H1 (cell line): Measurements from ENCODE around the gene SPTBN4. TPM values are rescaled to one million over a fixed set of nuclear protein-coding genes. Genes with fewer than 3 reads are reported as not detected.

Experiments
- CTCF ChIA-PET: fragments of 300-600 bp; sonication (Branson Sonifier 250); formaldehyde crosslinking; loops from one replicate; lab custom pipeline; 2021; ENCODE audit not compliant: partially characterized antibody; lab: Charles Lee
- POLR2A ChIA-PET: fragments of 300-600 bp; sonication (Branson Sonifier 250); formaldehyde crosslinking; loops from one replicate; lab custom pipeline; 2021; ENCODE audit warnings: inconsistent platforms; ENCODE audit not compliant: partially characterized antibody; lab: Charles Lee
- DNase-seq, 2 experiments: peaks; one replicate each; pipeline versions ENCODE4 v3.0.0 to v3.0.0-alpha.2; 2010 to 2022; ENCODE audit warnings: low spot score in 2 of 2, low read depth in 1 of 2, mixed read lengths in 1 of 2
- FAIRE-seq: peaks from 2 replicates; lab custom pipeline; 2011; peaks lifted over from hg19 to GRCh38; lab: Jason Lieb, UNC
- H2AFZ ChIP-seq: 2 replicates; pipeline ENCODE4 v1.8.1; 2012; ENCODE audit warnings: low read length, inconsistent platforms
- H2AK5ac ChIP-seq: 2 replicates; pipeline ENCODE4 v1.6.1; 2013; ENCODE audit warnings: low read depth, low read length
- H2BK120ac ChIP-seq: replicated peaks from 2 replicates; pipeline ENCODE3; 2013; ENCODE audit warnings: low read depth, low read length, inconsistent platforms
- H2BK12ac ChIP-seq: 2 replicates; pipeline ENCODE4 v1.6.1; 2013; ENCODE audit warnings: low read depth, low read length
- H2BK15ac ChIP-seq: 2 replicates; pipeline ENCODE4 v1.6.1; 2013; ENCODE audit warnings: low read length
- H2BK20ac ChIP-seq: 2 replicates; pipeline ENCODE4 v1.6.1; 2013; ENCODE audit warnings: low read length
- H2BK5ac ChIP-seq: 2 replicates; pipeline ENCODE4 v1.6.1; 2013; ENCODE audit warnings: low read depth, low read length
- H3K14ac ChIP-seq: 2 replicates; pipeline ENCODE4 v1.6.1; 2013; ENCODE audit warnings: inconsistent platforms; ENCODE audit not compliant: insufficient read length
- H3K18ac ChIP-seq: 2 replicates; pipeline ENCODE4 v1.6.1; 2013; ENCODE audit warnings: low read length; ENCODE audit errors: extremely low read depth
- H3K23ac ChIP-seq: 2 replicates; pipeline ENCODE4 v1.6.1; 2013; ENCODE audit warnings: inconsistent platforms; ENCODE audit not compliant: insufficient read length
- H3K23me2 ChIP-seq: 2 replicates; pipeline ENCODE4 v1.6.1; 2013; ENCODE audit warnings: low read depth, low read length
- H3K27ac ChIP-seq: 2 replicates; pipeline ENCODE4 v1.6.1; 2011; ENCODE audit warnings: low read depth, low read length, inconsistent platforms
- H3K27me3 ChIP-seq, 4 experiments: replicated peaks in 1 of 4; 1 replicate in 1 of 4; 2 replicates in 3 of 4; pipeline versions ENCODE4 v1.6.1 to v1.8.1; 2011 to 2013; ENCODE audit warnings: low read length in 3 of 4, mild to moderate bottlenecking in 3 of 4, inconsistent platforms in 2 of 4, mixed read lengths in 2 of 4, moderate library complexity in 1 of 4; ENCODE audit not compliant: control insufficient read depth in 3 of 4, insufficient read depth in 3 of 4; ENCODE audit errors: extremely low read depth in 1 of 4
- H3K36me3 ChIP-seq, 4 experiments: 2 replicates each; pipeline versions ENCODE4 v1.6.1 to v1.8.1; 2011 to 2013; ENCODE audit warnings: mild to moderate bottlenecking in 4 of 4, low read length in 3 of 4, moderate library complexity in 2 of 4, control low read depth in 1 of 4, inconsistent platforms in 1 of 4; ENCODE audit not compliant: insufficient read depth in 4 of 4, control insufficient read depth in 2 of 4
- H3K4ac ChIP-seq: replicated peaks from 2 replicates; pipeline ENCODE3; 2013; ENCODE audit warnings: low read length, low read depth, mixed read lengths, inconsistent platforms; ENCODE audit not compliant: insufficient read length
- H3K4me1 ChIP-seq, 4 experiments: replicated peaks in 1 of 4; 1 replicate in 1 of 4; 2 replicates in 3 of 4; pipeline versions ENCODE4 v1.6.1 to v1.8.1; 2011 to 2013; ENCODE audit warnings: low read length in 3 of 4, inconsistent platforms in 2 of 4, mixed read lengths in 1 of 4; ENCODE audit not compliant: insufficient read depth in 4 of 4, control insufficient read depth in 3 of 4
- H3K4me2 ChIP-seq, 2 experiments: 2 replicates each; pipeline versions ENCODE4 v1.6.1 to v1.8.1; 2011 to 2013; ENCODE audit warnings: low read depth in 2 of 2, low read length in 2 of 2, control low read depth in 1 of 2, inconsistent platforms in 1 of 2, mild to moderate bottlenecking in 1 of 2; ENCODE audit not compliant: insufficient read depth in 1 of 2
- H3K4me3 ChIP-seq, 4 experiments: fragments of 200-600, 300-600 bp in 1 of 4; sonication (generic), shearing (Covaris generic), sonication (Bioruptor Twin) in 1 of 4; 2 replicates each; pipeline versions ENCODE4 v1.5.1 to v1.8.1; 2011 to 2016; ENCODE audit warnings: low read length in 4 of 4, low read depth in 3 of 4, control low read depth in 2 of 4, inconsistent platforms in 2 of 4, mild to moderate bottlenecking in 2 of 4, mixed read lengths in 1 of 4, moderate library complexity in 1 of 4; ENCODE audit not compliant: insufficient read depth in 2 of 4; ENCODE audit errors: extremely low read depth in 1 of 4
- H3K56ac ChIP-seq: replicated peaks from 2 replicates; pipeline ENCODE3; 2013; ENCODE audit warnings: low read depth, mild to moderate bottlenecking, mixed read lengths, low read length, inconsistent platforms; ENCODE audit not compliant: insufficient read length
- H3K79me1 ChIP-seq: 2 replicates; pipeline ENCODE4 v1.6.1; 2013; ENCODE audit warnings: low read depth, low read length, control low read depth
- H3K79me2 ChIP-seq, 2 experiments: 2 replicates each; pipeline versions ENCODE4 v1.6.1 to v1.8.1; 2012 to 2013; ENCODE audit warnings: low read length in 2 of 2, mild to moderate bottlenecking in 2 of 2, inconsistent platforms in 1 of 2; ENCODE audit not compliant: insufficient read depth in 2 of 2, control insufficient read depth in 1 of 2
- H3K9ac ChIP-seq, 4 experiments: replicated peaks in 1 of 4; 1 replicate in 1 of 4; 2 replicates in 3 of 4; pipeline versions ENCODE4 v1.6.1 to v1.8.1; 2011 to 2013; ENCODE audit warnings: low read depth in 3 of 4, low read length in 3 of 4, control low read depth in 2 of 4, mild to moderate bottlenecking in 2 of 4, moderate library complexity in 2 of 4, inconsistent platforms in 1 of 4; ENCODE audit errors: extremely low read depth in 1 of 4
- H3K9me3 ChIP-seq, 2 experiments: 2 replicates each; pipeline versions ENCODE4 v1.6.1 to v1.8.1; 2012 to 2013; ENCODE audit warnings: mild to moderate bottlenecking in 2 of 2, moderate library complexity in 2 of 2, control low read depth in 1 of 2, inconsistent platforms in 1 of 2, low read depth in 1 of 2, low read length in 1 of 2, mixed read lengths in 1 of 2; ENCODE audit not compliant: insufficient read depth in 2 of 2
- H4K20me1 ChIP-seq, 2 experiments: replicated peaks in 1 of 2; 2 replicates each; pipeline versions ENCODE3 to v1.8.1; 2011 to 2013; ENCODE audit warnings: inconsistent platforms in 2 of 2, low read length in 2 of 2, mild to moderate bottlenecking in 1 of 2; ENCODE audit not compliant: insufficient read depth in 2 of 2, control insufficient read depth in 1 of 2
- H4K5ac ChIP-seq: 2 replicates; pipeline ENCODE4 v1.6.1; 2013; ENCODE audit warnings: low read length, low read depth, mixed read lengths, inconsistent platforms; ENCODE audit not compliant: insufficient read length
- H4K8ac ChIP-seq: 2 replicates; pipeline ENCODE4 v1.8.0; 2013; ENCODE audit warnings: mild to moderate bottlenecking, moderate library complexity, low read length, inconsistent platforms; ENCODE audit not compliant: insufficient read depth; ENCODE audit errors: extremely low read depth
- H4K91ac ChIP-seq: replicated peaks from 2 replicates; pipeline ENCODE3; 2013; ENCODE audit warnings: low read length, mixed read lengths, inconsistent platforms; ENCODE audit not compliant: insufficient read length
- ASH2L ChIP-seq: fragments of 200-600, 300-600 bp; sonication (generic); IDR thresholded peaks from one replicate; pipeline ENCODE4 v1.7.1; 2017; ENCODE audit warnings: low read length
- BCL11A ChIP-seq, 2 experiments: IDR thresholded peaks; one replicate each; pipeline ENCODE4 v1.6.1; 2011; ENCODE audit warnings: low read depth in 2 of 2, low read length in 2 of 2, mild to moderate bottlenecking in 2 of 2
- CEBPB ChIP-seq: IDR thresholded peaks from 2 replicates; pipeline ENCODE4 v1.6.1; 2012; ENCODE audit warnings: low read depth, low read length
- CHD2 ChIP-seq: IDR thresholded peaks from 2 replicates; pipeline ENCODE4 v1.6.1; 2012; ENCODE audit warnings: low read length, improper control_type of control experiment
- E2F6 ChIP-seq: IDR thresholded peaks from 2 replicates; pipeline ENCODE4 v1.6.1; 2012; ENCODE audit warnings: inconsistent platforms
- EZH2 ChIP-seq: fragments of 200-600 bp; sonication (generic); IDR thresholded peaks from 2 replicates; pipeline ENCODE4 v1.7.1; 2012; ENCODE audit warnings: low read depth, mild to moderate bottlenecking, moderate library complexity, low read length, inconsistent platforms; ENCODE audit not compliant: severe bottlenecking
- GABPA ChIP-seq: IDR thresholded peaks from 2 replicates; pipeline ENCODE4 v1.6.1; 2011; ENCODE audit warnings: mild to moderate bottlenecking, low read length, moderate library complexity, borderline replicate concordance; ENCODE audit not compliant: insufficient read depth
- HDAC6 ChIP-seq: IDR thresholded peaks from one replicate; pipeline ENCODE4 v1.7.1; 2012; ENCODE audit warnings: low read depth, mild to moderate bottlenecking, inconsistent platforms, low read length, moderate library complexity
- JUN ChIP-seq: IDR thresholded peaks from 2 replicates; pipeline ENCODE4 v1.6.1; 2011; ENCODE audit warnings: low read depth, mild to moderate bottlenecking, improper control_type of control experiment, low read length
- NANOG ChIP-seq: IDR thresholded peaks from 2 replicates; pipeline ENCODE4 v1.6.1; 2011; ENCODE audit warnings: low read length, low read depth, mild to moderate bottlenecking, inconsistent platforms; ENCODE audit not compliant: insufficient read depth, poor library complexity, severe bottlenecking
- NRF1 ChIP-seq: IDR thresholded peaks from 2 replicates; pipeline ENCODE4 v1.6.1; 2011; ENCODE audit warnings: mild to moderate bottlenecking, low read depth, low read length, improper control_type of control experiment
- RBBP5 ChIP-seq: IDR thresholded peaks from 2 replicates; pipeline ENCODE4 v1.7.1; 2012; ENCODE audit warnings: low read depth, mild to moderate bottlenecking, inconsistent platforms, low read length, moderate library complexity, borderline replicate concordance
- TAF1 ChIP-seq: IDR thresholded peaks from 2 replicates; pipeline ENCODE4 v1.6.1; 2011; ENCODE audit warnings: mild to moderate bottlenecking, low read depth, low read length
- TCF12 ChIP-seq: IDR thresholded peaks from 2 replicates; pipeline ENCODE4 v1.6.1; 2011; ENCODE audit warnings: low read depth, mild to moderate bottlenecking, low read length
- WGBS, 2 experiments: shearing (Covaris generic) in 1 of 2; methylation state at CpG; one replicate each; pipeline versions ENCODE4 v1.1.6 to v1.1.7; 2013 to 2015; ENCODE audit warnings: low lambda C conversion rate in 2 of 2, mixed read lengths in 2 of 2, inconsistent platforms in 1 of 2, low coverage in 1 of 2, missing lambda C conversion rate in 1 of 2; ENCODE audit not compliant: insufficient replicate concordance in 2 of 2, insufficient coverage in 1 of 2, insufficient read length in 1 of 2; ENCODE audit errors: extremely low coverage in 1 of 2, missing lambda C conversion rate in 1 of 2; 5-methylcytosine and 5-hydroxymethylcytosine counted together
- polyA plus RNA-seq, 7 experiments: library from polyadenylated mRNA; depleted of rRNA in 3 of 7; stranded (reverse) in 5 of 7; unstranded in 2 of 7; fragments of >200 nt in 5 of 7; fragments of 200-250 nt in 2 of 7; gene quantifications; 1 replicate in 5 of 7; 2 replicates in 1 of 7; 4 replicates in 1 of 7; pipeline versions ENCODE4 v1.2.1 to v1.2.3, GENCODE V29; 2011 to 2013; ENCODE audit warnings: missing spikeins in 2 of 7, mixed read lengths in 2 of 7
- total RNA-seq: library from RNA; stranded (reverse); fragmentation: NEBNext Ultra II Directional; extraction: Animal tissue kit (Norgen Biotek cat#: 25700); gene quantifications from 2 replicates; pipeline ENCODE4 v1.2.1, GENCODE V29; 2021

SPTBN4 gene
- total and polyA plus RNA-seq, 2 of the 8 experiments (the other 6 are each of a cell fraction or from before 2014, with no cell fraction given) = 1.9 to 3.0 TPM

GRCh38 chr19:40611096-40611495, 144.3 kb downstream of the SPTBN4 start:
- Histone ChIP-seq H2AFZ (no peak overlapping the region), H2BK5ac (no peak overlapping the region), H2BK12ac (no peak overlapping the region), H3K36me3 (peaks cover 0 to 3% (median 0%) of the 10 kb centered on the region in 4 experiments; a peak in 2 of 8 replicates), H3K56ac (no peak overlapping the region), H3K4me2 (peak overlapping the region in 1 of 2 experiments; percentile 66; a peak in 1 of 4 replicates), H3K23ac (no peak overlapping the region), H4K91ac (no peak overlapping the region), H3K4ac (no peak overlapping the region), H3K14ac (no peak overlapping the region), H3K4me3 (no peak overlapping the region), H2BK20ac (no peak overlapping the region), H3K79me2 (no peaks in the 10 kb centered on the region), H2AK5ac (0 out of 2 replicates have a peak overlapping the region, but pooled peaks have one; percentile 70), H3K9ac (no peak overlapping the region), H3K27ac (no peak overlapping the region), H3K27me3 (peaks cover 2 to 54% (median 49%) of the 10 kb centered on the region in 4 experiments), H3K18ac (no peak overlapping the region), H2BK15ac (no peak overlapping the region), H3K9me3 (no peaks in the 10 kb centered on the region), H3K79me1 (no peaks in the 10 kb centered on the region), H2BK120ac (no peak overlapping the region), H4K20me1 (peaks cover 6 to 7% of the 10 kb centered on the region in 2 experiments), H4K8ac (no peak overlapping the region), H4K5ac (no peak overlapping the region), H3K23me2 (peaks cover 25% of the 10 kb centered on the region), H3K4me1 (peaks cover 3 to 13% (median 10%) of the 10 kb centered on the region in 4 experiments; a peak in 6 of 7 replicates)
- 89% methylated on average over 15 of the region's 15 CpGs; no CpG with 5 or more reads in 1 of the 2 experiments for WGBS, 2 experiments
- ChIA-PET POLR2A (interaction anchor here (1.2 to 1.3 kb wide), 2 partner anchors 16 to 190 kb away, joined by 3 read pairs; no protein-coding TSS in a partner anchor), CTCF (interaction anchor here (0.8 to 2.6 kb wide), 5 partner anchors 9 to 101 kb away, joined by 3 to 14 read pairs (median 4); partner anchors contain the start of gene LTBP4)
- no peak for DNase-seq
- no peak for FAIRE-seq
- TF ChIP-seq NRF1 = no peak
- TF ChIP-seq TCF12 = no peak
- TF ChIP-seq NANOG = no peak
- no peak for TF ChIP-seq BCL11A (IDR thresholded peaks at IDR 0.05; ENCODE audit: low read depth in 2 of 2, low read length in 2 of 2)
- no peak for TF ChIP-seq CEBPB
- TF ChIP-seq RBBP5 = no peak
- TF ChIP-seq ASH2L = no peak
- TF ChIP-seq EZH2 = no peak
- TF ChIP-seq GABPA = no peak
- TF ChIP-seq JUN = no peak
- TF ChIP-seq HDAC6 = no peak
- TF ChIP-seq CHD2 = no peak
- no peak for TF ChIP-seq TAF1
- no peak for TF ChIP-seq E2F6
